ENCODE results near the gene MERTK. TPM values are rescaled to one million over a fixed set of nuclear protein-coding genes. Genes with fewer than 3 reads are reported as not detected.
A peak's percentile ranks its signal among the peaks of the same experiment; 100 is the strongest.

The MERTK gene
- total and polyA plus RNA-seq, 2 of the 13 experiments (the other 11 are each of a cell fraction or from before 2014, with no cell fraction given): 37.3 to 44.7 TPM

DNA sequence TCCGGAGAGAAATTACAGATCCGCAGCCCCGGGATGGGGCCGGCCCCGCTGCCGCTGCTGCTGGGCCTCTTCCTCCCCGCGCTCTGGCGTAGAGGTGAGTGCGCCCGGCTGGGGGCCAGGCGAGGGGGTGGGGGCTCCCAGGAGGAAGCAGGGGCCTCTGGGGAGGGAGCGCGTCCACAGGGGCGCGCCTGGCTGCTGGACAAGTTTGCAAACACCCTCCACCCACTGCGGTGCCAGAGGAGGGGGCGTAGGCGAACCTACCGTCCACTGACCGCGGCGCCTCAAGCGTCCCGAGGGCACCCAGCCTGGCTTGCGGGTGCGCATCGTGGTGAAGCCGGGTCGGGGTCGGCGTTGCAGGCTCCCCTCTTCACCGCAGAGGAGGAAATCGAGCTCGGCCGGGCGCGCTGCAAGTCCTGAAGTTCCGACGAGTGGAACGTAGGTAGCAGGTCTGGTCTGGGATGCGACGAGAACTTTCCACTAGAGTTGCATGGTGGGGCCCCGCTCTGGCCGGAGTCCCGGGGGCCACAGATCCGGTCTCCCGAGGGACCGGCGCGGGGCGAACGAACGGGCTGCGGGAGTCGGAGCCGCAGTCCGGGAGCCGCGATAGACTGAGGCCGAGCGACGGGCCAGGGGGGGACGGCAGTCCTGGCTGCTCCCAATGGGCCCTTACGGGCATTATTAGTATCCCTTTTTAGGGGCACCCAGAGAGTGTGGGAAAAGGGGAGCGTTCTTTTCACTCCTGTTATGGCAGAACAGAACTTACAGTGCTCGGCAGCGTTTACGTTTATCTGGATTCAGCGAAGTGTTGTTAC, 502 bp downstream of the MERTK start:
- Histone ChIP-seq H3K79me2 (ENCODE audit: insufficient read depth, low read length) (peaks cover 48% of the 10 kb centered on the region), H3K27ac (ENCODE audit: extremely low read length, insufficient read depth, low read length) (peak overlapping the region; percentile 76), H3K9me3 (ENCODE audit: low read length) (no peaks in the 10 kb centered on the region), H4K20me1 (ENCODE audit: insufficient read depth, low read length) (no peaks in the 10 kb centered on the region), H3K9ac (ENCODE audit: insufficient read depth, low read depth, low read length) (peak overlapping the region; percentile 79), H3K27me3 (ENCODE audit: control insufficient read depth in 1 of 2, insufficient read depth in 2 of 2, low read length in 2 of 2) (no peaks in the 10 kb centered on the region; a peak in 1 of 5 replicates), H3K4me2 (ENCODE audit: low read depth, low read length) (peak overlapping the region; percentile 82), H3K36me3 (replicated peaks in 1 of 2; ENCODE audit: control insufficient read depth in 1 of 2, insufficient read depth in 2 of 2, low read length in 2 of 2) (peaks cover 0 to 3% of the 10 kb centered on the region in 2 experiments; a peak in 1 of 5 replicates), H3K4me3 (replicated peaks in 1 of 3; ENCODE audit: insufficient read depth in 1 of 3, low read depth in 2 of 3, low read length in 3 of 3) (peak overlapping the region; percentile 87 to 99 (median 90)), H3K4me1 (ENCODE audit: insufficient read depth, low read length) (peaks cover 63% of the 10 kb centered on the region), H2AFZ (ENCODE audit: low read length) (no peak overlapping the region)
- ChIA-PET CTCF (ENCODE audit: low intra/inter-chr PET ratio, low total read pairs) (interaction anchor here (0.9 to 1.7 kb wide), 2 partner anchors 11 to 150 kb away, joined by 5 to 8 read pairs; no protein-coding TSS in a partner anchor), POLR2A (interaction anchor here (0.7 to 3.5 kb wide), 15 partner anchors 9 to 155 kb away, joined by 3 to 33 read pairs (median 11); partner anchors contain the start of genes ANAPC1 and TMEM87B)
- under 1% methylated on average over 35 of the region's 70 CpGs for WGBS (ENCODE audit: low lambda C conversion rate)
- no peak for DNase-seq (ENCODE audit: low spot score)
- peak; percentile 53 for ATAC-seq
- in situ Hi-C loops (cut with HindIII; ENCODE audit: extremely low pct_ligation_motif_present, low pct_unique_long_range_greater_than_20kb): loop anchor here (5.0 kb wide), 1 partner anchor 153 kb away; no protein-coding TSS in a partner anchor
- FAIRE-seq: no peak
- intact Hi-C loops (cut with micrococcal nuclease; ENCODE audit: unreplicated experiment): loop anchor here (2.0 kb wide), 1 partner anchor 60 kb away; no protein-coding TSS in a partner anchor
- BruUV-seq (replicated peaks): no TSS peak
- TF ChIP-seq PATZ1 (CRISPR knock-in tag; IDR thresholded peaks at IDR 0.05) (peak; percentile 97), RERE (CRISPR knock-in tag; IDR thresholded peaks at IDR 0.05; ENCODE audit: low read depth) (0 out of 2 replicates have a peak, but pooled peaks have one; percentile 52), ZSCAN20 (CRISPR knock-in tag; IDR thresholded peaks at IDR 0.05; ENCODE audit: borderline replicate concordance) (peak; percentile 63; the same call in 1 of the 2 replicates), POLR2G (IDR thresholded peaks at IDR 0.05; ENCODE audit: low read depth, low read length) (no peak), AGO1 (IDR thresholded peaks at IDR 0.05; ENCODE audit: low read depth, low read length, poor library complexity, severe bottlenecking) (no peak), ZNF557 (CRISPR knock-in tag; IDR thresholded peaks at IDR 0.05) (peak; percentile 60; the same call in 1 of the 2 replicates), ZNF782 (CRISPR knock-in tag; IDR thresholded peaks at IDR 0.05; ENCODE audit: borderline replicate concordance) (no peak), EZH2 (conservative IDR thresholded peaks at IDR 0.05; ENCODE audit: low read depth, low read length) (no peak), KAT2B (IDR thresholded peaks at IDR 0.05; ENCODE audit: borderline replicate concordance, low read depth, low read length) (no peak), IKZF4 (CRISPR knock-in tag; IDR thresholded peaks at IDR 0.05; ENCODE audit: borderline replicate concordance, low read depth, not compliant biosample characterization) (no peak), GRHL1 (CRISPR knock-in tag; conservative IDR thresholded peaks at IDR 0.05) (no peak), CEBPB (IDR thresholded peaks at IDR 0.05; ENCODE audit: borderline replicate concordance, low read depth, low read length) (no peak)
